Adrenal gland (tissue), 12 donors: Measurements from ENCODE around the gene HK2. TPM values are rescaled to one million over a fixed set of nuclear protein-coding genes. Genes with fewer than 3 reads are reported as not detected.

Source experiments
- DNase-seq, 7 donors: peaks; one replicate each; pipeline ENCODE4 v3.0.0-alpha.2; 2019 to 2020
- H3K27ac ChIP-seq, 5 donors: fragments of 200-600 bp; sonication (generic) in 4 of 5; 1 replicate in 3 of 5; 2 replicates in 2 of 5; pipeline versions ENCODE4 v1.5.1 to v1.8.0; 2016 to 2020; ENCODE audit warnings: mild to moderate bottlenecking in 1 of 5
- H3K27me3 ChIP-seq: fragments of 200-600 bp; 2 replicates; pipeline ENCODE4 v1.8.0; 2021
- H3K36me3 ChIP-seq, 2 donors: fragments of 200-600 bp; replicated peaks in 1 of 2; 1 replicate in 1 of 2; 2 replicates in 1 of 2; pipeline versions ENCODE4 v1.5.1 to v1.8.0; 2018 to 2022
- H3K4me1 ChIP-seq, 2 donors: fragments of 200-600 bp; replicated peaks in 1 of 2; 1 replicate in 1 of 2; 2 replicates in 1 of 2; pipeline versions ENCODE4 v1.5.1 to v1.8.0; 2018 to 2021
- H3K4me3 ChIP-seq, 4 donors: fragments of 200-600 bp; sonication (generic) in 3 of 4; one replicate each; pipeline ENCODE4 v1.5.1; 2016 to 2018
- H3K9me3 ChIP-seq, 3 donors: fragments of 200-600 bp; sonication (generic) in 1 of 3; replicated peaks in 1 of 3; 1 replicate in 2 of 3; 2 replicates in 1 of 3; pipeline versions ENCODE4 v1.5.1 to v1.8.0; 2016 to 2021
- CTCF ChIP-seq, 6 experiments: fragments of 450-650 bp in 4 of 6; fragments of 200-600 bp in 2 of 6; sonication (generic) in 1 of 6; IDR thresholded peaks; 1 replicate in 5 of 6; 2 replicates in 1 of 6; pipeline versions ENCODE4 v1.5.1 to v1.8.0; 2016 to 2021; ENCODE audit warnings: antibody characterized with exemption in 6 of 6, mild to moderate bottlenecking in 2 of 6, moderate library complexity in 1 of 6
- WGBS, 4 donors: extraction: QIAGEN DNeasy Blood & Tissue Kit in 2 of 4; methylation state at CpG; one replicate each; pipeline versions ENCODE4 v1.1.5 to v1.1.7; 2013 to 2017; 5-methylcytosine and 5-hydroxymethylcytosine counted together
- intact Hi-C, 2 donors: fragments of 100-400 bp; cut with DNase I; formaldehyde crosslinking; loops; one replicate each; pipeline versions ENCODE4 v1.14.1 to v1.15.0; 2022 to 2023
- polyA plus RNA-seq, 3 donors: library from polyadenylated mRNA; stranded (reverse); fragments of 200-250 nt in 2 of 3; fragments of 350-450 nt in 1 of 3; fragmentation: Illumina TruSeq in 1 of 3; extraction: RNeasy Lipid Tissue Mini Kit (QIAGEN cat#74804) in 1 of 3; gene quantifications; one replicate each; pipeline ENCODE4 v1.2.3, GENCODE V29; 2013 to 2014
- total RNA-seq, 9 donors: library from RNA; depleted of rRNA in 4 of 9; stranded (reverse); fragments of >200 nt in 4 of 9; fragments of 120-200 nt in 1 of 9; fragmentation: NEBNext Ultra II Directional in 1 of 9; extraction: Animal tissue kit (Norgen Biotek cat#: 25700) in 1 of 9; gene quantifications; one replicate each; pipeline versions ENCODE4 v1.1.0 to v1.2.4, GENCODE V29; 2013 to 2023
- donor health status: healthy with polysubstance abuse.
- donor health status: Bipolar disorder and iron deficiency.
- donor health status: DM: yes; HTN: yes; CAD: no.
- donor health status: DM: no; HTN: no; CAD: no.
- donor health status: DM: no; HTN: no; CAD: no.
- donor health status: DM: yes; HTN: yes; CAD: no.

HK2 gene
- total and polyA plus RNA-seq, 12 donors, result 1.2 to 11.7 (median 5.0) TPM

DNA sequence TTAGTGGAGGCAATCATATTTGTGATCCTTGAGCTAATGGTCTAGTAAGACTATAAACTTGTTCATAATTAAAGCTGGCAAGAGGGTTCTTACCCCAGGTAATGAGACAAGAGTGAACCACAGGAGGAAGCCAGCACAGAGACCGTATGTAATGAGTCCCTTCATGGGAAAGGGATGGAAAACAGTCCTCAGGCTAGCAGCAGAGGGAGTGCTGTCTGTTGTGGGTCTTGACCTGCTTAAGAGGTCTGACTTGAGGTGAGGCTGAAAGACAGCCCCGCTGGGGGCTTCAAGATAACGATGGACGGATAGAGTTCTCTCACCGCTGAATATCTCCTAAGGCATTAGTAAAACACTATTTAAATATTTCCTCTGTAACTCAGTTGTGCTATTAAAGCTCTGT lies 108.3 kb downstream of the HK2 start:
- Histone ChIP-seq H3K9me3 (no peaks in the 10 kb centered on the region), H3K27ac (no peak overlapping the region), H3K4me1 (no peaks in the 10 kb centered on the region), H3K36me3 (no peaks in the 10 kb centered on the region), H3K27me3 (no peaks in the 10 kb centered on the region), H3K4me3 (no peak overlapping the region)
- 77 to 89% (median 83%) methylated on average over 5 of the region's 5 CpGs for WGBS, 4 donors
- intact Hi-C loops, result no loop called here
- TF ChIP-seq CTCF (IDR thresholded peaks at IDR 0.05), result no peak
- no peak for DNase-seq

Other genes with a start within 250 kb of the HK2 start
- gene M1AP, start 185.8 kb upstream of the HK2 start, total RNA-seq, result 1 to 10 TPM in 2 of 9 donors, under 1 TPM in 6, not detected in 1; 0.47 to 2.2 (median 0.88) TPM
- 1 to 10 TPM in 1 of 3 donors, under 1 TPM in 2; 0.55 to 1.3 (median 0.84) TPM for gene M1AP, start 185.8 kb upstream of the HK2 start, polyA plus RNA-seq
- gene SEMA4F, start 179.9 kb upstream of the HK2 start, total RNA-seq, result 10 to 100 TPM in 1 of 9 donors, 1 to 10 TPM in 8; 1.9 to 11.3 (median 4.8) TPM
- gene SEMA4F, start 179.9 kb upstream of the HK2 start, polyA plus RNA-seq, result 1 to 10 TPM; 1.9 to 2.7 (median 2.1) TPM
- gene POLE4, start 124.5 kb downstream of the HK2 start, total RNA-seq, result 10 to 100 TPM; 16.7 to 93.0 (median 72.7) TPM
- 10 to 100 TPM; 67.0 to 73.0 (median 69.6) TPM for gene POLE4, start 124.5 kb downstream of the HK2 start, polyA plus RNA-seq